K562 (cell line): ENCODE results near the gene EHD2. TPM values are rescaled to one million over a fixed set of nuclear protein-coding genes. Genes with fewer than 3 reads are reported as not detected.

ENCODE experiments used
- CC2D1A ChIP-seq: fragments of 450-650 bp; IDR thresholded peaks from 2 replicates; pipeline ENCODE4 v1.6.1; 2017; ENCODE audit warnings: mild to moderate bottlenecking
- CEBPZ ChIP-seq: fragments of 150-350 bp; IDR thresholded peaks from 2 replicates; pipeline ENCODE4 v1.6.1; 2014; ENCODE audit warnings: low read depth, mild to moderate bottlenecking, low read length, borderline replicate concordance
- E2F6 ChIP-seq, 2 experiments: IDR thresholded peaks; 2 replicates each; pipeline ENCODE4 v1.6.1; 2011; ENCODE audit warnings: borderline replicate concordance in 1 of 2, control low read depth in 1 of 2, low read depth in 1 of 2, low read length in 1 of 2, mild to moderate bottlenecking in 1 of 2, mixed read lengths in 1 of 2, moderate library complexity in 1 of 2; ENCODE audit not compliant: insufficient read depth in 1 of 2, insufficient read length in 1 of 2, poor library complexity in 1 of 2, severe bottlenecking in 1 of 2; ENCODE audit errors: extremely low read depth in 1 of 2
- ID3 ChIP-seq, 2 experiments: fragments of 250-450 bp in 1 of 2; fragments of 450-650 bp in 1 of 2; sonication (Bioruptor Pico) in 1 of 2; IDR thresholded peaks; 2 replicates each; pipeline versions ENCODE4 v1.6.1 to v1.8.0; 2016 to 2021; ENCODE audit warnings: mild to moderate bottlenecking in 2 of 2, moderate library complexity in 2 of 2, missing compliant biosample characterization in 1 of 2, missing genetic modification characterization in 1 of 2
- JUN ChIP-seq, 2 experiments: sonication (generic) in 1 of 2; formaldehyde crosslinking in 1 of 2; IDR thresholded peaks; 2 replicates each; pipeline versions ENCODE4 v1.6.1 to v1.8.0; 2012 to 2022; ENCODE audit warnings: borderline replicate concordance in 2 of 2, mild to moderate bottlenecking in 2 of 2, improper control_type of control experiment in 1 of 2, low read depth in 1 of 2, low read length in 1 of 2, missing genetic modification reagents in 1 of 2
- NCOA6 ChIP-seq: fragments of 450-650 bp; IDR thresholded peaks from 2 replicates; pipeline ENCODE4 v1.6.1; 2017; ENCODE audit warnings: mild to moderate bottlenecking
- NR2C1 ChIP-seq, 2 experiments: fragments of 450-650 bp; IDR thresholded peaks; 2 replicates each; pipeline ENCODE4 v1.6.1; 2017; ENCODE audit warnings: mild to moderate bottlenecking in 2 of 2, antibody characterized with exemption in 1 of 2, inconsistent platforms in 1 of 2, missing compliant biosample characterization in 1 of 2, missing genetic modification characterization in 1 of 2
- RBM39 ChIP-seq: fragments of 200-400 bp; formaldehyde crosslinking; optimal IDR thresholded peaks from 2 replicates; pipeline ENCODE3; 2018; ENCODE audit warnings: low read depth, low read length
- RFX1 ChIP-seq: fragments of 450-650 bp; IDR thresholded peaks from 2 replicates; pipeline ENCODE4 v1.6.1; 2016; ENCODE audit warnings: mild to moderate bottlenecking, moderate library complexity
- SFPQ ChIP-seq: fragments of 200-400 bp; formaldehyde crosslinking; IDR thresholded peaks from 2 replicates; pipeline ENCODE4 v1.6.1; 2017; ENCODE audit warnings: mild to moderate bottlenecking, low read depth, low read length, moderate library complexity
- ZNF253 ChIP-seq: fragments of 250-450 bp; sonication (Bioruptor Pico); conservative IDR thresholded peaks from 2 replicates; pipeline ENCODE4 v1.6.1; 2021; ENCODE audit warnings: mild to moderate bottlenecking
- ZNF639 ChIP-seq, 2 experiments: fragments of 200-800 bp in 1 of 2; sonication (Bioruptor generic) in 1 of 2; sonication (generic) in 1 of 2; formaldehyde crosslinking in 1 of 2; IDR thresholded peaks in 1 of 2; conservative IDR thresholded peaks in 1 of 2; 2 replicates each; pipeline versions ENCODE4 v1.5.0 to v1.6.1; 2016 to 2020; ENCODE audit warnings: missing compliant biosample characterization in 1 of 2, missing genetic modification characterization in 1 of 2, missing genetic modification reagents in 1 of 2
- ZNF655 ChIP-seq: fragments of 250-450 bp; sonication (Bioruptor Pico); IDR thresholded peaks from 2 replicates; pipeline ENCODE4 v1.5.0; 2021
- ZNF75A ChIP-seq: fragments of 450-650 bp; formaldehyde crosslinking; IDR thresholded peaks from 2 replicates; pipeline ENCODE4 v1.4.0; 2020; ENCODE audit warnings: mild to moderate bottlenecking
- polyA plus RNA-seq, 8 experiments: library from polyadenylated mRNA; depleted of rRNA in 4 of 8; stranded (reverse) in 5 of 8; unstranded in 3 of 8; fragments of >200 nt; fragmentation: Nextera tagmentation in 2 of 8; fragmentation: Illumina TruSeq in 1 of 8; extraction: Ambion mirVana in 2 of 8; extraction: Trizol in 1 of 8; gene quantifications; 2 replicates each; pipeline versions ENCODE4 v1.2.1 to v1.2.3, GENCODE V29; 2011 to 2014; ENCODE audit warnings: inconsistent platforms in 1 of 8, missing spikeins in 1 of 8
- total RNA-seq, 7 experiments: library from RNA; depleted of rRNA in 6 of 7; stranded (reverse); fragments of >200 nt in 6 of 7; fragmentation: Illumina TruSeq in 2 of 7; extraction: Trizol in 2 of 7; gene quantifications; 2 replicates each; pipeline versions ENCODE4 v1.2.1 to v1.2.3, GENCODE V29; 2011 to 2021; ENCODE audit warnings: low replicate concordance in 1 of 7

Gene EHD2
- total and polyA plus RNA-seq, 9 of the 15 experiments (the other 6 are each of a cell fraction or from before 2014, with no cell fraction given) = 1.7 to 32.2 (median 3.0) TPM

GRCh38 chr19:47729799-47730520 lies 16.7 kb downstream of the EHD2 start (continued):
- TF ChIP-seq ZNF655 (CRISPR knock-in tag) (no peak), NCOA6 (no peak), SFPQ (no peak), JUN (IDR thresholded peaks at IDR 0.05; ENCODE audit: borderline replicate concordance, low read depth, low read length) (no peak), JUN (CRISPR knock-in tag; IDR thresholded peaks at IDR 0.05; ENCODE audit: borderline replicate concordance) (no peak), ZNF639 (CRISPR knock-in tag; conservative IDR thresholded peaks at IDR 0.05 in 1 of 2, IDR thresholded peaks at IDR 0.05 in 1 of 2) (0 out of 4 replicates have a peak, but pooled peaks of 1 of the 2 experiments have one; percentile 53), RBM39 (no peak), NR2C1 (IDR thresholded peaks at IDR 0.05) (peak; percentile 22; the same call in 1 of the 2 replicates), NR2C1 (tag; IDR thresholded peaks at IDR 0.05) (no peak), ID3 (CRISPR knock-in tag; IDR thresholded peaks at IDR 0.05) (no peak), ID3 (tag; IDR thresholded peaks at IDR 0.05) (no peak), RFX1 (no peak), ZNF253 (no peak), E2F6 (IDR thresholded peaks at IDR 0.05; ENCODE audit: borderline replicate concordance in 1 of 2, extremely low read depth in 1 of 2, insufficient read depth in 1 of 2, insufficient read length in 1 of 2, low read depth in 1 of 2, low read length in 1 of 2, poor library complexity in 1 of 2, severe bottlenecking in 1 of 2) (peak in 1 of 2 experiments; percentile 92), CEBPZ (no peak), CC2D1A (peak; percentile 52; the same call in 1 of the 2 replicates), ZNF75A (CRISPR knock-in tag) (no peak)
